ENCODE measurements around the gene SLC25A39.

Gene SLC25A39

DNA sequence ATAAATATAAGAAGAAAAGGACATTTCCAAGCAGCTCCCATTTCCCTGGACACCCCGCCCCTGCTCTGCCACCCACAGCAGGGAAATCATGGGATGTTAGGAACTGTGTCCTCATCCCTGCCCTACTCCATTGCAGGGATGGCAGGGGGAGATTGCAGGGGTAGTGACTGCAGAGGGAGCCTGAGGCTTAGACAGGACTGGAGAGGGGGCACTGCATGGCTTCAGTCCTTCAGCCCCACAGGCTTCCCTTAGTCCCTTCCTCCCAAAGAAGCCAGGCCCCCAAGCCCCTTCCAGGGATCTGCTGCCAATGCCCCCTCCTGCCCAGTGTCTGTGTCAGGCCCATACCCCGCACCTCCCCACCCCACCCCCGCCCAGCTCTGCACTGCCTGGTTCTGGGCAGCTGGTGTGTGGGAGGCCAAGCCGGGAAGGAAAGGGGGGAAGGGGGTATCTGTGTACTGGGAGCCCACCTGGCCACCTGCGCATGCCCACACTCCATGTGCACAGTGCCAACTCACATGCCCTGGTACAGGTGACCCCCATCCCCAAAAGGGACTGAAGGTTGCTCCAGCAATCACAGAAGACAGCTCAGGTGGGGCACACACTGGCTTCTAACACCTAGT, 13.0 kb downstream of the SLC25A39 start:
- DNase-seq: no peak

DNA sequence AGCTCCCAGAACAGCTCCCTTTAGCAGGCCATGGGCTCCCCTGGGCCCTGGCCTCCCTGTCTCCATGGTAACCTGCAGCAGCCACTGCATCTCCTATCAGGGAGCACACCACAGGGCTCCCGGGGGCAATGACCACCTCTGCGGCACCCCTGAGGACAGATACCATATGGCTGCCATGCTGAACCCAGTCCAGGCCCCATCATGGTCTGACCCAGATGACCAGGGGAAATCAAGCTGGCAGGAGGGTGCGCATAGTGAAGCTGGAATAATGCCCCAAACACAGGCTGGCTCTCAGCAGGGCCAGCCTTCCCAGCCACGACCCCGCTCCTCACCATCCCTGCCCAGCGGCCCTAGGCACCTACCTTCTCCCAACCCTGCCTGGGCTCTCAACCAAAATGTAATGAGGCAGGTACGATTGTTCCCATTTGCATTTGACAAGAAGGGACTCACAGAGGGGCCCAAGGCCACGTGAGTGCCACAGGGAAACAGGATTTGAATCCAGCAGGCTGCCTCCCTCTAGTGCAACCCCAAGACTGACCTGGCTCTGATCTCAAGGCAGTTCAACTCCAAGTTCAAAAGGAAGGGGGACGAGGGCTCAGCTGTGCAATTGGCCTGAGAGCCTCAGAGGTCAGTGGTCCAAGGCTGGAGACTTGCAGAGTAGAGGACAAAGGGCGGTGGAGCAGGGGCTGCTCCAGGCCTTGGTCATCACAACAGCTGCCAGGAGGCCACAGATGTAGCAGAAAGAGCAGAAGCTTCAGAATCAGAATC, 13.8 kb downstream of the SLC25A39 start:
- no peak for DNase-seq

DNA sequence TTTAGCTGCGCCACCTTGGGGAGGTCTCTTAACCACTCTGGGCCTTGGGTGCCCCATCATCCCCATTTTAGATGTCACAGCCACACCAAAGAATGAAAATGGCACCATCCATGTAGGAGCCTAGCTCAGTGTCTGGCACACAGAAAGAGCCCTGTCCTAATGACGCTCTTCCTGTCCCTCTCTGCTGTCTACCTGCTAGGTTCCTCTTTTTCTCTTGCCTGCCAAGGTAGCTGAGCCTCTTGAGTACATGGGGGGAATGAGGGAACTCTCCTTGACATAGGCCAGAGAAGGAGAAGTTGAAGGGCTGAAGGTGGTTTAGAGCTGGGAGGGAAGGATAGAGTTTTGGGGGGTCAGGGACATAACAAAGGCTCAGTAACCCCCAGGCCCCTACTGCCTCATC, 14.4 kb downstream of the SLC25A39 start:
- no peak for DNase-seq

GRCh38 chr17:44309472-44309871, 15.2 kb downstream of the SLC25A39 start:
- DNase-seq: no peak

DNA sequence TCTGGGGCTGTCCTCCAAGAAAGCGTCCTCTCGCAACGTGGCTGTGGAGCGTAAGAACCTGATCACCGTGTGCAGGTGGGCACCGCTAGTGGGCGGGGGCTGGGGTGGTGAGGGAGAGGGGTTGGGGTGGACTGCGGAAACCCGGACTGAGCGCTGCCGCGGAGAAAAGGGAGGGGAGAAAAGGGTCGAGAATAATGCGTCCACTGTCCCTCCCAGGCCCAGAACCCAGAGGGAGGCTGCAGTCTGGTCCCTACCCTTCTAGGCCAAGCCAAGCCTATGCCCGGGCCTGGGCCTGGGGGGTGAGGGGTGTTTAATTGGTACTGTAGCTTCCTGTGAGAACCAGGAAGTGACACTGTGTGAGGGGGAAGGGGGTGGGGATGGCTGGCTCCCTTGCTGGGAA, 15.8 kb downstream of the SLC25A39 start:
- DNase-seq: no peak

GRCh38 chr17:44308320-44308818, 16.3 kb downstream of the SLC25A39 start, which contains the start of gene RUNDC3A:
Gene RUNDC3A, plus strand, starts transcription at chr17:44308601. Its CDS starts 232 bp downstream, at chr17:44308833.
- peak; percentile 54 for DNase-seq

DNA sequence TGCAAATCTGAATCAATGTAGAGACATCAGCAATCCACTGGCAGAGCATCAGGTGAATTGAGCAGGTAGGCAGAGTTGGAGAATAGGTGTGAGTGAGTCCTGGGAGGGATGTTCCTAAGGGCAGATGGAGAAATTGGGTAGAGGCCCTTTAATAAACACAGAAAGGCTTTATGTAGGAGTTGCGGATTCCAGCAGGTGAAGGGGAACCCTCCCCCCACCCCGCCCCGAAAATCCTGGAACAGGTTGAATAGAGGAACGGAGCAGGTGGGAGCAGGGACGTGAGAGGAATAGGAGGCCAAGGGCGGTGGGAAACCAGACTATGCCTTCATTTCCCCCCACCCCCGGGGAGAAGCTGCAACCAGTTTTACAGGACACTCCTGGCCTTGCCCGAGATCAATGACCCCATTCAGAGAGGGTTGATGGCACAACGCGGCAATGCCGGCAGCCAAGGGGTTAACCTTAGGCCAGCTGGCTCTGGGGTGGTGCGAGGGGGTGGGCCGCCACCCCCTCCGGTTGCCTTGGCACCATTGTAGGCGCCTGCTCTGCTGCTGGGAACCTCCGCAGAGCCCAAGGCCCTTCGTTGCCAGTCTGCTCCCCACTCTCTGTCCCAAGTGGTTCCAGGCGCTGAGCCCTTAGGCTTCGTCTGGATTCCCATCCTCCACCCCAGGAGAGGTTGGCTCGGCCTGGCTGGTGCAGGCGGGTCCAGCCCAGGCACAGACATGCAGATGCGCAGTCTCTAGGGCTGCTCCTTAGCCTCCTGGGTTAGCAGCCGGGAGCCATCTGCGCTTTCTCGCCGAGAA, 17.0 kb downstream of the SLC25A39 start:
- DNase-seq: no peak

DNA sequence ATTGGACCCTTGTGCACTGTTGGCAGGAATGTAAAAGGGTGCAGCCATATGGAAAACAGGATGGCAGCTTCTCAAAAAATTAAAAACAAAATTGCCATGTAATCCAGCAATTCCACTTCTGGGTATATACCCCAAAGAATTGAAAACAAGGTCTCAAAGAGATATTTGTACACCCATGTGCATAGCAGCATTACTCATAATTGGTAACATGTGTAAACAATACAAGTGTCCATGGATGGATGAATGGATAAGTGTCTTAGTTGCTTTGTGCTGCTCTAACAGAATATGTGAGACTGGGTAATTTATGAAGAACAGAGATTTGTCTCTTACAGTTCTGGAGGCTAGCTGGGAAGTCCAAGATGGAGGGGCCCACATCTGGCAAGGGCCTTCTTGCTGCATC, 20.0 kb downstream of the SLC25A39 start:
- DNase-seq: no peak

DNA sequence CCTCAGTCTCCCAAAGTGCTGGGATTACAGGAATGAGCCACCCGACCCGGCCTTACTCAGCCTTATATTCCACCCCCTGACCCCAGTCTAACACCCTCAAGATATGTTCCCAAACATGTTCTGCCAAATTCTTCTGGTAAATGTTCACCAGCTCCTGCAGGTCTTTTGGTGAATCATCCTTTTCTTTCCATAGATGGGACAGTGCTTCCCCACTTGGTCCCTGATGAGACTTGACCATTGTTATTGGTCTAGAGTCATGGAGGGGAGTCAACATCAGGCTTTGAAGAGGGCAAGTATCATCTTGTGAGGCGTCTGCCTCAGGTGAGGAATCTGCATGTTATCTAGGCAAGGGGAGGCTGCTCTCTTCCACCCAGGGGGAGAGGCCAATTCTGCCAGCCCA, 26.6 kb downstream of the SLC25A39 start:
- no peak for DNase-seq

DNA sequence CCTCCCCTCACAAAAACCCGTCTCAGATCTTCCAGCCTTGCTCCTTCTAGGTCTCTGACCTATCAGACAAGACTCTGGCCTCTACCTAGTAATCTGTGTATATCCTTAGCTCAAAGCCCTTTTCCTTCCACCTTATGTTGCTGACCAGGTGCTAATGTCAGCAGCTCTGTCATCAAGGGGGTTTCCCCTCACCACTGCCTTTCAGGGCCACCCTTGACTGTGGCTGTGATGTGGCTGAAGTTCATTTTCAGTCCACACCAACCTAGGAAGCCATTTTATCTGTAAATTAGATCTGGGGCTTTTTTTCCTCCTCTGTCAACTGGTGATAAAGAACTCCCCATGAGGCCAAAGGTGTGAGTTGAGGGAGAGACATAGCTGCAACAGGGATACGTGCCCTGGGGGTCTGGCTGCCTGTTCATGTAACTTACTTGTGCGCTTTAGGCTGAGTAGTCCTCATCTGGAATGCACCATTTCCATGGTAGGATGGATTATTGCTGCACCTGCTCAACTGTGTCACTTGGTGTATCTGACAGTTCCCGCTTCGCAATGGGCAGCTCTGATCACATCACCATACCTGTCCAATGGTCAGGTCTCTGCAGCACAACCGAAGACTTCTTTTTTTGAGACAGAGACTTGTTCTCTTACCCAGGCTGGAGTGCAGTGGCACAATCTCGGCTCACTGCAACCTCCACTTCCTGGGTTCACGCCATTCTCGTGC, 31.0 kb downstream of the SLC25A39 start:
- no peak for DNase-seq

- DNase-seq: no peak
These were observed 37.0 kb downstream of the SLC25A39 start for GRCh38 chr17:44287651-44288050.

DNA sequence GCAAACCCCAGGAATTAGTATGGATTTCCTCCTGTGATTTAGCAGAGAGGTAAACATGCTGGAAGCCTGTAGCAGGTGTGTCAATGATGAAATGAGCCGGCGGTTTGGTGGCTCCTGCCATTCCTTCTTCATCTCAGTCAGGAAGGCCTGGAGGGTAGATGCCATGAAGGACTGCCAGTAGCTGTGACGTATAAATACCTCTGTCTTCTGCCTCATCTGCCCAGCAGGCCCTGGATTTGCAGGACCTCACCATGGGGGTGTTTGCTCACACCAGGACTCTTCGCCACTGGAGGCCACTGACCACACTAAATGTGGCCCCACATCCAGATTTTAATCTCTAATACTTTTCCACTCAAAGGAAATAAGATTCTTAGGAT, 40.6 kb downstream of the SLC25A39 start:
- no peak for DNase-seq

DNA sequence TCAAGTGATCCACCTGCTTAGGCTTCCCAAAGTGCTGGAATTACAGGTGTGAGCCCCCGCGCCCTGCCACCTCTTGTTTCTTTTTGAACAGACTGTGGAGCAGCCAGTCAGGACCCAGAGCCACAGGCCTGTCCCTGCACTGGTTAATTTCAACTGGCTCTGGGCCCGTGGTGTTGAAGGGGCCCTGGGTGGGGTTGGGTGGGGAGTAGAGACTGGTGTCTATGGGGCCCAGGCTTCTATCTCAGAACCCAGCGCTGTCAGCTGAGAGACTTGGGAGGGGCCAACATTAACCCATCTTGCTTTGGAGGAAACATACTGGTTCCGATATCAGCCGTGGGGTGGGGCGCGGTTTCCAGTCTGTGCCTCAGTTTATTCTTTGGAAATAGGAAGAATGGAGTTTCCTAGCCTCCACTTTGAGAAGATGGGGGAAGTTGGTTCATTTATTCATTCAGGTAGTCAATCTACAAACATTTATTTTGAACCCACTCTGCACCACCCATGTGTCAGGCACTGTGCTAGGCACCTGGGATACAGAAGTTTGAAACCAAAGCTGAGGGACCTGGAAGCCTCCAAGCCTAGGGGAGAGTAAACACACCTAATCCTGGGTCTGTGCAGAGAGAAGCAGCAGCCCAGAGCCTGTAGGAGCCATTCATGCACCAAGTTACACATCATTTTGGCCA, 41.1 kb downstream of the SLC25A39 start:
- no peak for DNase-seq

GRCh38 chr17:44282264-44282663, 42.4 kb downstream of the SLC25A39 start:
- no peak for DNase-seq

DNA sequence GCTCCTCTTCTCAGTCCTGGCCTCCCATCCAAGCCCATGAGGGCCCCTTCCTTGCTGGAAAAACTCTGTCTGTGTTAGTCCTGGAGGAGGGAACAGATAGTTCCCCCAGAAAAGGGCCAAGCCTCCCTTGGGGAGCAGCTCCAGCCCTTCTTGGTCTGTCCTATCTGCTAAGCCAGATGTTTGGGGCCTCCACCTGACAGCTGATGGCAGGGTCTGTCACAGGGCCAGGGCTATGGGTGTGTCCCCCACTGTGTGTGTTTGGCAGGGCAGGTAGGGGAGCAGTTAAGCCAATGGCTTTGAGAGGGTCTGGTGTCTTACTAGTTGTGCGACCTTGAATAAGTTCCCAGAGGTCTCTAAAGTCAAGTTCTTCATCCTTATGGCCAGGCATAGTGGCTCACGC, 43.1 kb downstream of the SLC25A39 start:
- no peak for DNase-seq

DNA sequence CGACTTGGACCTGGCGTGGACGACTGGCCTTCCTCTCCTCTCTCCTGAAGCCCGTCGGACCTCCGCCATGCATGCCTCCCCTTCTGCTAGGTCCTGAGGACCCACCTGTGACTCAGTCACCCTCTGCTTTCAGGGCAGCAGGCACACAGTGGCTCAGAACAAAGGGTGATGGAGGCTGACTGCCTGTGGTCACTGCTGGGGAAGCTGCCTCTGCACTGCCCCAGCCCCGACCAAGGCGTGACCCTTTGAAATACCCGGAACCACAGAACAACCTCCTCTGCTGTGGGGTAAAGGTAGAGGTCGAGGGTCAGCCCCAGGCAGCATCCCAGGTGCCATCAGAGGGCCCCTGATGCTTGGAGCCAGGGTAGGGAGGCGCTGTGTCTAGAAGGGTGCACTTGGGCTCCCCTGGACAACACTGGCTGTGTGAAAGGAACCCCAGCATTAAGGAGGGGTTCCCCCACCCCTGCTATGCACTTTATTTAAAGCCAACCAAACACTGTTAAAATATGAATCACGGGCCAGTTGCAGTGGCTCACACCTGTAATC, 44.2 kb downstream of the SLC25A39 start:
- DNase-seq: peak; percentile 21

DNA sequence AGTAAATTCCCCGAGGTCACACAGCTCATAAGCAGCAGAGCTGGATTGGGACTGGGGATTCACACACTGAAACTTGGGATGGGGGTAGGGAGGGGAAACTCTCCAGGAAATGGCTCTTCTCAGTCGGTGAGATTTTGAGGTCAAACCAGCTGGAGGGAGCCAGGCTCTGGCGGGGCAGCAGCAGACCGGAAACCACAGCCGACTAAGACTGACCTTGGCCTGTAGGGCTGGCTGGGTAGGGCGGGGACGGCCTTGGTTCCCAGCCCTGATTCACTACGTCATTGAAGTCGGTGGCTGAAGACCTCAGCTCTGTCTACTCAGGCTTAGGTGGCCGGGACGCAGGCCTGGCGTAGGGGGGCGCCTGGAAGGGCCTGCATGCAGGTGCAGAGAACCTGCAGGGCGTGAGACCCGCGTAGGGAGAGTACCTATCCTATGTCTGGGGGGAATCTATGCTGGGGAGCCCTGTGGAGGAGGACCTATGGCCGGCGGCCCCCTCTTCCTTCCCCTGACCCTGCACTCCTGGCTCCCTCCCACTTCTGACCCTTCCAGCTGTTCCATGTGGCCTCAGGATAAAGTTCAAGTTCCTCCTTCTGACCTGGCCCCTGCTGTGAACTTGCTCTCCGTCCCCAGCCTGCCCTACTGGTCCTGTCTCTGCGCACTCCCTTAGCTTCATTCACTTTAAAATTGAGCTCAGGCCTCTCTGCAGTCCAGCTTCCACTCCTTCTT, 44.8 kb downstream of the SLC25A39 start:
- DNase-seq: peak; percentile 95

DNA sequence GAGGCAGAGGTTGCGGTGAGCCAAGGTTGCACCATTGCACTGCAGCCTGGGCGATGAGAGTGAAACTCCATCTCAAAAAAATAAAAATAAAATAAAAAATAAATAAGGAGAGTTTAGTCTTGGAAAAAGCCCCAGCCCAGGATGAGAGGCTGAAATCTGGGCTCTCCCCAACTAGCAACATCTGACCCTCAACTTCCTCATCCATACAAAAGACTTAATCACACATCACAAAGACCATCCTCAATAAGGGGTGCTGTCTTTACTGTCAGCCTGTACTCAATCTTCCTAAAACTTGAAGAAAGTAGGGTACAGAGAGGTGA, 45.3 kb downstream of the SLC25A39 start:
- no peak for DNase-seq

DNA sequence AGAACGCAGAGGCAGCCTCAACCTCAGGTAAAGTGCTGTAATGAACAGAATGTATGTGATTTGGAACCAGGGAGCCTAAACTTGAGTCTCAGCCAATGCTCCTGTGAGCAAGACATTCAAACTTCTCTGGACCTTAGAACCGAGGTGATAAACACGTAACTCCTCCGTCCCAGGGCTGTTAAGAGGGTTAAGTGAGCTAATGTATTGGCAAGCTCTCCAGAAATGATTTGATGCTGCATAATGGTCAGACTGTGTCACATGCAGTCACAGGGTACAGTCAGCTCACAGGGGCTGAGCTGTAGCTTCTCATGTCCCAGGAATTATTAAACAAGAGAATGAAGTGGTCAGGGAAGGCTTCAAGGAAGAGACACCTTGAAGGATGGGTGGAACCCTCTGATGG, 46.6 kb downstream of the SLC25A39 start:
- DNase-seq: no peak

GRCh38 chr17:44273607-44274006, 51.0 kb downstream of the SLC25A39 start:
- no peak for DNase-seq

GRCh38 chr17:44272954-44273353, 51.7 kb downstream of the SLC25A39 start:
- no peak for DNase-seq
